SK-N-SH treated with all-trans-retinoic acid at 6 μM for 48 hours (cell line): ENCODE results near the gene GPR27.

Experiments
- ZFP3 ChIP-seq: fragments of 250-450 bp; sonication (Bioruptor Pico); IDR thresholded peaks from 2 replicates; pipeline ENCODE4 v1.5.0; 2020; ENCODE audit warnings: mild to moderate bottlenecking, moderate library complexity
- TF ChIP-seq, protein P1 (sequence below): fragments of 250-450 bp; sonication (Bioruptor Pico); IDR thresholded peaks from 2 replicates; pipeline ENCODE4 v1.5.1; 2021; ENCODE audit warnings: mild to moderate bottlenecking, moderate library complexity

DNA sequence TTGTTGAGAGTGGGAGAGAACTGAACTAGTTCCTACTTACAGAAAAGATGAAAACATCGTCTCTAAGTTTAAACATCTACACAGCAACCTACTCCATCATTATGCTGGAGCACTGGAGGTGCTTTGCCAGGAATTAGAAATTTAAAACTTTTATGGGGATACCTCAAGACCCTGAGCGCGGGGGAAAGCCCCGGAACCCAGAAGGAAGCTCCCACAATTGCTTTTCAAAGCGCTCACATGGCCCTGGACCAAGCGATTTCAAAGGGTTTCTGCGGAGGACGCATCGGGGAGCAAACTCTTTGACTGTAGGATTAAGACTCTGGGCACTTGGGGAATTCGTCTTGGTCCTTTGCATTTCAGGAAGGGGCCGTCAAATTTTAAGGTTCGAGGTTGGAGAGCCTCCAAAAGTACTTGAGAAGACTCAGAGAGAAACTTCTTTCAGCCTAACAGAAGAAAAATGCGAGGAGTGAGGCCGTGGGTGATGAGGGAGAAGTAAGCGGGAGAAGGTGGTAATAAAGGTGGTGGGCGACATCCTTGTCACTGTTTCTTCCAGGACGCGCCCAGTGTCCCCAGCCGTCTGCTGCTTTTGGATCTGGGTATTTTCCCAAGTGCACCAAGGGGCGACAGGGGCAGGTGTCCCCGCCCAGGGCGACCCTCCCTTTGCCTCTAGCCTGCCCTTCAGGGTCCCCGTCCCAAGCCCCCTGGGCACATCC lies 30.7 kb downstream of the GPR27 start:
- TF ChIP-seq, protein P1, sequence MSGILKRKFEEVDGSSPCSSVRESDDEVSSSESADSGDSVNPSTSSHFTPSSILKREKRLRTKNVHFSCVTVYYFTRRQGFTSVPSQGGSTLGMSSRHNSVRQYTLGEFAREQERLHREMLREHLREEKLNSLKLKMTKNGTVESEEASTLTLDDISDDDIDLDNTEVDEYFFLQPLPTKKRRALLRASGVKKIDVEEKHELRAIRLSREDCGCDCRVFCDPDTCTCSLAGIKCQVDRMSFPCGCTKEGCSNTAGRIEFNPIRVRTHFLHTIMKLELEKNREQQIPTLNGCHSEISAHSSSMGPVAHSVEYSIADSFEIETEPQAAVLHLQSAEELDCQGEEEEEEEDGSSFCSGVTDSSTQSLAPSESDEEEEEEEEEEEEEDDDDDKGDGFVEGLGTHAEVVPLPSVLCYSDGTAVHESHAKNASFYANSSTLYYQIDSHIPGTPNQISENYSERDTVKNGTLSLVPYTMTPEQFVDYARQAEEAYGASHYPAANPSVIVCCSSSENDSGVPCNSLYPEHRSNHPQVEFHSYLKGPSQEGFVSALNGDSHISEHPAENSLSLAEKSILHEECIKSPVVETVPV (CRISPR knock-in tag) = no peak
- no peak for TF ChIP-seq ZFP3
